Ishikawa (cell line): ENCODE data around the gene SIGLEC1.

Experiments used
- EP300 ChIP-seq: IDR thresholded peaks from 2 replicates; pipeline ENCODE4 v1.6.1; 2012; ENCODE audit warnings: borderline replicate concordance
- TCF12 ChIP-seq: IDR thresholded peaks from 2 replicates; pipeline ENCODE4 v1.6.1; 2012; ENCODE audit warnings: low read depth

DNA sequence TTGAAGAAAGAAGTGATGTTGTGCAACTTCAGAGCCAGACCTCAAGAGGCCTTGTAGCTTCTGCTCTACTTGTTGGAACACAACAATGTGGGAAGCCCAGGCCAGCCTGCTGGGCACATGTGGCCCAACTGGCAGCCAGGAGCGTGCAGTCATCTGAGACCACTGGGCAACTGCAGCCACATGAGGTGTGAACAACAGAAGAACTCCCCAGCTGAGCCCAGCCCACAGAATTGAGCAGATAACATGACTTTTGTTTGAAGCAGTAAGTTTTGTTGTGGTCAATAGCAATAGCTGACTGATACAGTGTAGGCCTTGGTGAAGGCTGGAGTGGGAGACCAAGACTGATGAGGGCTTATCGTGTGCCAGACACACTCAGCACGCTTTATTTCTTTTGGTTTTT lies 22.0 kb downstream of the SIGLEC1 start:
- TF ChIP-seq EP300: no peak
- TF ChIP-seq TCF12: no peak
